HCT116 (cell line): ENCODE measurements around the gene TSPEAR. TPM values are rescaled to one million over a fixed set of nuclear protein-coding genes. Genes with fewer than 3 reads are reported as not detected.

Experiments used
- ATAC-seq: fragments of 200-7000 bp; cut with Tn5 transposase; 2 replicates; pipeline ENCODE4 v1.9.1; 2020; ENCODE audit warnings: mild to moderate bottlenecking, moderate library complexity
- BruUV-seq: library from RNA; stranded (reverse); fragments of 400-500 nt; replicated peaks from 2 replicates; lab custom pipeline; 2021; lab: Mats Ljungman, UMichigan
- CTCF ChIA-PET: fragments of 300-600 bp; sonication (Branson Sonifier 250); formaldehyde crosslinking; loops from one replicate; lab custom pipeline; 2021; ENCODE audit warnings: antibody characterized with exemption; lab: Charles Lee
- POLR2A ChIA-PET: fragments of 300-600, 350-600 bp; sonication (Branson Sonifier 250); formaldehyde crosslinking; loops from one replicate; lab custom pipeline; 2021; ENCODE audit warnings: antibody characterized with exemption; lab: Charles Lee
- RAD21 ChIA-PET, 2 experiments: fragments of 300-600 bp; sonication (Branson Sonifier 250); formaldehyde crosslinking; loops; one replicate each; lab custom pipeline; 2023; ENCODE audit warnings: low total read pairs in 2 of 2; ENCODE audit not compliant: uncharacterized antibody in 2 of 2, unreplicated experiment in 2 of 2, low non-redundant PET in 1 of 2; lab: Charles Lee
- DNase-seq: peaks from one replicate; pipeline ENCODE4 v3.0.0-alpha.2; 2010; ENCODE audit warnings: low read depth, low spot score
- H2AFZ ChIP-seq: fragments of 200-600 bp; shearing (Covaris generic), sonication (generic); 2 replicates; pipeline ENCODE4 v1.6.1; 2017; ENCODE audit warnings: low read depth, mixed run types, mixed read lengths, antibody characterized with exemption, low read length; ENCODE audit not compliant: poor library complexity, severe bottlenecking
- H3K27ac ChIP-seq: 2 replicates; pipeline ENCODE4 v1.5.1; 2012; ENCODE audit warnings: low read depth, low read length
- H3K27me3 ChIP-seq: fragments of 200-600 bp; sonication (generic); 2 replicates; pipeline ENCODE4 v1.6.1; 2016; ENCODE audit warnings: mixed run types, low read length, mixed read lengths; ENCODE audit not compliant: insufficient read depth
- H3K36me3 ChIP-seq, 2 experiments: fragments of 200-500 bp in 1 of 2; fragments of 200-600 bp in 1 of 2; sonication (Bioruptor generic) in 1 of 2; sonication (generic) in 1 of 2; 2 replicates each; pipeline versions ENCODE4 v1.5.1 to v1.6.1; 2014 to 2016; ENCODE audit warnings: low read length in 2 of 2, inconsistent platforms in 1 of 2, mixed read lengths in 1 of 2, mixed run types in 1 of 2; ENCODE audit not compliant: insufficient read depth in 2 of 2, control insufficient read depth in 1 of 2
- H3K4me1 ChIP-seq, 2 experiments: fragments of 200-600 bp in 1 of 2; sonication (generic) in 1 of 2; 2 replicates each; pipeline versions ENCODE4 v1.5.1 to v1.6.1; 2012 to 2017; ENCODE audit warnings: low read length in 2 of 2, inconsistent platforms in 1 of 2, mild to moderate bottlenecking in 1 of 2, mixed read lengths in 1 of 2, mixed run types in 1 of 2, moderate library complexity in 1 of 2; ENCODE audit not compliant: insufficient read depth in 2 of 2, control insufficient read depth in 1 of 2
- H3K4me2 ChIP-seq: fragments of 200-600 bp; sonication (generic); 2 replicates; pipeline ENCODE4 v1.6.1; 2017; ENCODE audit warnings: mixed run types, low read length, mixed read lengths
- H3K4me3 ChIP-seq, 2 experiments: fragments of 200-600 bp in 1 of 2; sonication (generic) in 1 of 2; replicated peaks in 1 of 2; 2 replicates each; pipeline ENCODE4 v1.5.1; 2011 to 2016; ENCODE audit warnings: low read length in 2 of 2, control low read depth in 1 of 2, low read depth in 1 of 2, mild to moderate bottlenecking in 1 of 2, mixed read lengths in 1 of 2, mixed run types in 1 of 2
- H3K79me2 ChIP-seq: fragments of 200-600 bp; sonication (generic); 2 replicates; pipeline ENCODE4 v1.6.1; 2017; ENCODE audit warnings: mild to moderate bottlenecking, mixed run types, low read length, moderate library complexity, mixed read lengths; ENCODE audit not compliant: insufficient read depth
- H3K9ac ChIP-seq: fragments of 200-600 bp; sonication (generic); 2 replicates; pipeline ENCODE4 v1.6.1; 2016; ENCODE audit warnings: low read length, mixed read lengths
- H3K9me2 ChIP-seq: fragments of 200-600 bp; sonication (generic), shearing (Covaris generic); 2 replicates; pipeline ENCODE4 v1.6.1; 2017; ENCODE audit warnings: mixed run types, mild to moderate bottlenecking, moderate library complexity; ENCODE audit not compliant: insufficient read depth
- H3K9me3 ChIP-seq, 2 experiments: fragments of 200-500 bp in 1 of 2; fragments of 200-600 bp in 1 of 2; sonication (Bioruptor generic) in 1 of 2; sonication (generic) in 1 of 2; 2 replicates each; pipeline ENCODE4 v1.6.1; 2014 to 2017; ENCODE audit warnings: low read length in 2 of 2, mixed read lengths in 2 of 2, inconsistent platforms in 1 of 2, low read depth in 1 of 2, mild to moderate bottlenecking in 1 of 2, mixed run types in 1 of 2, moderate library complexity in 1 of 2; ENCODE audit not compliant: control insufficient read depth in 1 of 2, insufficient read depth in 1 of 2
- H4K20me1 ChIP-seq: fragments of 200-600 bp; sonication (generic), shearing (Covaris generic); 2 replicates; pipeline ENCODE4 v1.6.1; 2017; ENCODE audit warnings: mixed run types, mild to moderate bottlenecking, moderate library complexity; ENCODE audit not compliant: insufficient read depth
- CBX3 ChIP-seq: IDR thresholded peaks from 2 replicates; pipeline ENCODE4 v1.6.1; 2012; ENCODE audit warnings: low read depth
- EGR1 ChIP-seq: IDR thresholded peaks from 2 replicates; pipeline ENCODE4 v1.6.1; 2012; ENCODE audit warnings: low read depth
- EZH2 ChIP-seq: fragments of 200-600 bp; sonication (generic); IDR thresholded peaks from 2 replicates; pipeline ENCODE4 v1.6.1; 2017; ENCODE audit warnings: antibody characterized with exemption, mixed run types
- MAX ChIP-seq: IDR thresholded peaks from 2 replicates; pipeline ENCODE4 v1.6.1; 2012
- RAD21 ChIP-seq: IDR thresholded peaks from 2 replicates; pipeline ENCODE4 v1.6.1; 2012; ENCODE audit warnings: low read depth, mild to moderate bottlenecking
- SIN3A ChIP-seq: IDR thresholded peaks from 2 replicates; pipeline ENCODE4 v1.6.1; 2012; ENCODE audit warnings: low read depth
- SP1 ChIP-seq: IDR thresholded peaks from 2 replicates; pipeline ENCODE4 v1.6.1; 2012; ENCODE audit warnings: low read depth
- SRF ChIP-seq: IDR thresholded peaks from 2 replicates; pipeline ENCODE4 v1.6.1; 2012; ENCODE audit warnings: low read depth
- YY1 ChIP-seq: IDR thresholded peaks from 2 replicates; pipeline ENCODE4 v1.6.1; 2011; ENCODE audit warnings: low read length, low read depth, moderate library complexity, mild to moderate bottlenecking; ENCODE audit not compliant: insufficient replicate concordance; ENCODE audit errors: extremely low read depth
- intact Hi-C: fragments of 100-400 bp; cut with micrococcal nuclease; formaldehyde crosslinking; loops from 2 replicates; pipeline ENCODE4 v1.10.0; 2022
- total RNA-seq: library from RNA; stranded (reverse); gene quantifications from one replicate; pipeline ENCODE4 v1.2.1, GENCODE V29; 2021; ENCODE audit not compliant: unreplicated experiment

Gene TSPEAR
- total RNA-seq, 1 experiment from 2014 or later = not detected

GRCh38 chr21:44653656-44654575 lies 57.5 kb downstream of the TSPEAR start:
- Histone ChIP-seq H3K27ac (no peak overlapping the region), H2AFZ (no peak overlapping the region), H3K9me2 (no peaks in the 10 kb centered on the region), H4K20me1 (no peaks in the 10 kb centered on the region), H3K27me3 (no peaks in the 10 kb centered on the region), H3K79me2 (no peaks in the 10 kb centered on the region), H3K4me3 (no peak overlapping the region), H3K4me1 (no peaks in the 10 kb centered on the region), H3K36me3 (no peaks in the 10 kb centered on the region), H3K9ac (no peak overlapping the region), H3K9me3 (no peaks in the 10 kb centered on the region), H3K4me2 (no peak overlapping the region)
- no peak for ATAC-seq
- POLR2A ChIA-PET = no interaction called here
- no peak for DNase-seq
- RAD21 ChIA-PET = no interaction called here
- BruUV-seq = no TSS peak
- intact Hi-C loops = no loop called here
- CTCF ChIA-PET = no interaction called here
- TF ChIP-seq RAD21 (no peak), EGR1 (no peak), CBX3 (no peak), EZH2 (no peak), SRF (no peak), YY1 (no peak), SP1 (no peak), MAX (no peak)

- H3K9me2 ChIP-seq = no peaks in the 10 kb centered on the region
- H2AFZ ChIP-seq = no peak overlapping the region
- H3K4me1 ChIP-seq = no peaks in the 10 kb centered on the region
- no peak overlapping the region for H3K27ac ChIP-seq
- H3K4me2 ChIP-seq = no peak overlapping the region
- TF ChIP-seq SIN3A (no peak), EZH2 (no peak)
- BruUV-seq = no TSS peak
- H3K27me3 ChIP-seq = no peaks in the 10 kb centered on the region
- ChIA-PET RAD21 (no interaction called here), CTCF (no interaction called here), POLR2A (no interaction called here)
- intact Hi-C loops = no loop called here
- H3K36me3 ChIP-seq = no peaks in the 10 kb centered on the region
- H4K20me1 ChIP-seq = no peaks in the 10 kb centered on the region
- ATAC-seq (no peak), DNase-seq (no peak)
- no peak overlapping the region for H3K4me3 ChIP-seq
- no peaks in the 10 kb centered on the region for H3K9me3 ChIP-seq
- no peak overlapping the region for H3K9ac ChIP-seq
- no peaks in the 10 kb centered on the region for H3K79me2 ChIP-seq
These were observed 58.2 kb downstream of the TSPEAR start for GRCh38 chr21:44653123-44653522.
